GM19238 (cell line): ENCODE measurements around the gene SPSB3.

ENCODE experiments used
- DNase-seq: peaks from one replicate; pipeline ENCODE4 v3.0.0; 2011; ENCODE audit warnings: low spot score; ENCODE audit not compliant: insufficient read length

SPSB3 gene

DNA sequence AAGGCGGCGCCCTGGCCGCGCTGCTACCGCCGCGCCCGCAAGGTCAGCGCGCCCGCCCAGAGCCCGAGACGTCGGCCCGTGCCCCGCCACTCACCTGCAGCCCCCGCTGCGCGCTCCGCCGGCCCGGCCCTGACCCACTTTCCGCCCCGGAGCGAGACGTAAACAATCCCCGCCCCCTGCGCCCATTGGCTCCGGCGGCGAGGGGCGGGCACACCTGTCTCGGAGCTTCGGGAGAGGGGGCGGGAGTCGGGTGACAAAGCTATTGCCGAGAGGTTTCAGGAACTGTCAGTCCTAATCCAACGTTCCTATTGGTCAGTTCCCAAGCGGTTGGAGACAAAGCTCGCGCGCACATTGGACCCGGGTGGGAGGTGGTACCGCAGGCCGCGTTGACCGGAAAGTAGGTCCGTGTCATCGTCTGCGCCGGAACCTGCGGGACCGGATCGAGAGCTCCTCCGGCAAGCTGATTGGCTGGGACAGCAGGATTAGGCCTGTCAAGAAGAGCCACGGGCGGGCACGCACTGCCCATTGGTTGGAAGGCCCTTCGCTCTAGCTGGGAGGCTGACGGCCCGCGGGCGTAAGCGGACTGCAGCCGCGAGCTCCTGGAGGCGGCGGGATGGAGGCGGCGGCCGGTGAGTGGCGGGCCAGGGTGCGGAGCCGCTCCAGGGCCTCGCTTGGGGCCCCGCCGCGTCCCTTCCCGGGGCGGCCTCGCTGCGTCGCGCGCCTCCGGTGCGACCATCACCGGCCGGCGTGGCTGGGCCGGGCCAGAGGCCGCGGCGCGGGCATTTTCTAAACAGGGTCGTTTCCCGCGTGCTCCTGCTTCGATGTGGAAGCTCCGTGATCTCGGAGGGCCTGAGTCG is at the start of gene SPSB3, which contains the start of gene NUBP2:
SPSB3 (minus strand) TSS at position 164 of the 857 bp plus-strand sequence. CDS start 1,088 bp downstream, outside the sequence.
NUBP2 (plus strand) TSS at position 553 of the 857 bp plus-strand sequence; CDS start at position 614, 61 bp downstream.
- DNase-seq = peak; percentile 100

DNA sequence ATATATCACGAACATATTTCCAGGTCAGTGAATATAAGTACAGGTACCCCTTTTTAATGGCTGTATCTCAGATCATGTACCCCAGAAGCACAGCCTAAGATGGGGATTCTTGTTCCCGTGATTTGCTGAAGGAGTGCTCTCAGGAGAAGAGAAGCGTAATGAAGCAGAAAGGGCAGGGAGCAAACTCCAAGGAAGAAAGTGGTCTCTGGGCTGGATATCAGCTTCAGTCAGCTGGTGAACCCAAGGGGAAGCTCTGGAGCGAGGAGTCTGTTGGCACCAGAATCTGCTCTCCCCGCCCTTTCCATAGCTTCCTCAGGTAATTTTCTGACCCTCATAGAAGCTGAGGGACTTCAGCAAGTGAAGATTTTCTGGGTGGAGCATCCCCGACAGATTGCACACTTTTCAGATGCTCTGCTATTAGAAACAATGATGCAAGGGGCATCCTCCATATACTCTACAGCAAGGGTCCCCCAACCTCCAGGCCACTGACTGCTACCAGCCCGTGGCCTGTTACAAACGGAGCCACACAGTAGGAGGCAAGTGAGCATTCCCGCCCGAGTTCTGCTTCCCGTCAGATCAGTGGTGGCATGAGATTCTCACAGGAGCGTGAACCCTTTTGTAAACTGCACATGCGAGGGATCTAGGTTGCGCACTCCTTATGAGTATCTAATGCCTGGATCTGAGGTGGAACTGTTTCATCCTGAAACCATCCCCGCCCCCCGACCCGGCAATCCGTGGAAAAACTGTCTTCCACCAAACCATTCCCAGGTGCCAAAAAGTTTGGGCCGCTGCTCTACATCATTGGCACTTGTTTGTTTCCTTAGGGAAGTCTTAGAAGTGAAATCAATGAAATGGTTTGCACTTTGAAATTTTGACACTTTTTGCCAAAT is 49.1 kb upstream of the SPSB3 start:
- DNase-seq = no peak

DNA sequence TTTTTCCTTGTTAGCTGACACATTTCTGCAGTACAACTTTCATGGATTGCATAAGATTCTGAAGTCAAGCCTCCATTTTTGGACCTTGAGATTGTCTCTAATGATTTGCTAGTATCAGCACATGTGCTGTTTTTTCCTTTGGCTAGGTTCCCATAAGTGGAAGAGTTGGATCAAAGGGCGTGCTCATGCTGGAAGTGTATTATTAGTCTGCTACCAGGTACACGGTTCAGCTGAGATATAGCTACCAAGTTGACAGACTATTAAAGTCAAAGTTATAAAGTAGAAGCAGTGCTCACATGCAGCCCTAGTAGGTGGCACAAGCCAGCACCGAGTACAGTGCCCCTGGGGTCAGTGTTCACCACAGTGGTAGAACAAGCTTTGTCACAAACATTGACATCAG is 47.8 kb upstream of the SPSB3 start:
- no peak for DNase-seq

DNA sequence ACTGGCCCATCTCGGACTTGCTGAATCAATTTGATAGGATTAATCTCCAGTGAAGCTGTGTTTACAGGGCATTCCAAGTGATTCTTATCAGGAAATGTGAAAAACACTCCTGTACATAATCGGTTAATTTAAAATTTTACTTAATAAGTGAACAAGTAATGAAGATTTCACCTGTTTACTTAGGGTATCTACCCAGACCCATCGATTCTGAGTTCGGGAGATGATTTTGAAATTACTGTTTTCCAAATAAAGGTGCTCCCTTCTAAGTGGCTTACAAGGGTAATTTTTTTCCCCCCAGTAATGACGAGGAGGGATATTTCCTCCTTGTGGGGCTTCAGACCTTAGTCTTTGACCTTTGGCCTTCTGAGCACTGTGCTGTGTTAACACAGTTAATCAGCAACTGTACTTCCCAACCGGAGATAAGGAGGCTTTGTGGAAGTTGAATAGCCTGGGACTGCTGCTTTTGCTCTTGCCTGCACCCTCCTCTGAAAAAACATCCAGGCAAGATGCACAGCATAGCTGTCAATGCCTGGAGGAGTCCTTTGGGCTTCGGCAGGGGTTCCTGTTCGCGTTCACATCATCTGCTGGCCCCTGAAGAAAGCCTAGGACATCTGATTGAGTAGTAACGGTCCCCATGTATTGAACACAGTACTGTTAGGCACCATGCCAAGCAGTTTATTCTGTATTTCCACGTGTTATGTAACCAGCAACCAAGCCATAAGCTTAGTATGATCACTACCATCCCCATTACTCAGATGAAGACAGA is 46.5 kb upstream of the SPSB3 start:
- no peak for DNase-seq

DNA sequence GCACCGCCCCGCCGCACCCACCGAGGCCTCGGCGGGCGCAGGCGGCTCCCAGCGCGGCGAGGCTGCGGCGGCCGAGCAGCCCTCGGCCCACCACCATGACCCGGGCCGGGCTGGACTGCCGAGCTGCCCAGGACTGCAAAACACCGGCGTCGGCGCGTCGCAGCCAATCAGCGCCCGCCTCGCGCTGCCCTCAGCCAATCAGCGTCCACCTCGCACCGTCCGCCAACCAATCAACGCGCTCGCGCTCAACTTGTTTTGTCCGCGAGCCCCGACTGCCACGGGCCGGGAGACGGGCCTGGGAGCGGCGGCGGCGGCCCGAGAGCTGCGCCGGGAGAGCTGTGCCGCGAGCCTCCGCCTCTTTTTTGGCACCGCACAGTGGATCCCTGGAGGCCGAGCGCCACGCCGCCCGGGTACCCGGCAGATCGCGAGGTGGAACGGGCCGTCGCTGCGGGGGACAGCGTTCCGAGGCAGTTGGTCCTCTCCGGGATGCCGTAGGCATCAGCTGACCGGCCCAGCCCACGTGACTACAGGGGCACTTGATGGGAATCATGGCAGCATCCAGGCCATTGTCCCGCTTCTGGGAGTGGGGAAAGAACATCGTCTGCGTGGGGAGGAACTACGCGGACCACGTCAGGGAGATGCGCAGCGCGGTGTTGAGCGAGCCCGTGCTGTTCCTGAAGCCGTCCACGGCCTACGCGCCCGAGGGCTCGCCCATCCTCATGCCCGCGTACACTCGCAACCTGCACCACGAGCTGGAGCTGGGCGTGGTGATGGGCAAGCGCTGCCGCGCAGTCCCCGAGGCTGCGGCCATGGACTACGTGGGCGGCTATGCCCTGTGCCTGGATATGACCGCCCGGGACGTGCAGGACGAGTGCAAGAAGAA is 44.6 kb upstream of the SPSB3 start, which contains the start of the genes FAHD1 and HAGH:
FAHD1 (plus strand) TSS at position 516 of the 883 bp plus-strand sequence; CDS start at position 549, 33 bp downstream.
HAGH (minus strand) TSS at position 135 of the 883 bp plus-strand sequence; CDS start at position 97, 38 bp downstream.
- peak; percentile 99 for DNase-seq

DNA sequence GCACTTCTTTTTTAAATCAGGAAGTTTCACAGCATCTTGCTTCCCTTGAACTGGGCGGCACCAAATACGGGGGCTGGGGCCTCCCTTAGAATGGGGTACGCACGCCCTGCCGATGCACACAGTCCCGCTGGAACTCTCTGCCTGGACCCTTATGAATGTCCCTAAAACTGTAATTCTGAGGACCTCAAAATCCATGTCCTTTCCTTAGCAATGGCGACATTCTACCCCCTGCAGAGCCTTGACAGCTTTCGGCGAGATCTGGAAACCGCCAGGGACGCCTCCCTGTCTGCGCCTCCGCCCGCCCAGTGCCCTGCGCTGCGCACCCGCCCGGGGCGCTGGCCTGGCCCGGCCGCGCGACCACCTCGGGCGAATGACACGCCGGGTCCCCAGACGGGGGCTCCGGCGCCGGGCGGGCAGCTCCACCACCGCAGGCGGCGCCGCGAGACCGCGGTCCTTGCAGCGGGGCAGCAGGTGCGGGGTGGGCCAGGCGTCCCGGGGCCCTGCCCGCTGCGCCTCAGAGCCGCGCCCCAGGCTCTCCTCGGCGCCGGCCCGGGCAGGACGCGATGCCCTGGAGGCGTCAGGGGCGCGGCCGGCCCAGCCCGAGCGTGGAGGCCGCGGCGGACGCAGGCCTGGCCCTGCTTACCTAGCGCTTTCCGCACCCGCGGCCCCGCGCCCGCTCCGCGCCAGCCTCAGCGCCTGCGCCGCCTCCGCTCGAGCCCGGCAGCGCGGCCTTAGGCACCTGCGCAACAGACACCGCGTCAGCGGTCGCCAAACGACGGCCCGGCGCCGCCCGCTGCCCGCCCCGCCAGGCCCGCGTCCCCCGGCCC is 43.7 kb upstream of the SPSB3 start:
- peak; percentile 84 for DNase-seq

DNA sequence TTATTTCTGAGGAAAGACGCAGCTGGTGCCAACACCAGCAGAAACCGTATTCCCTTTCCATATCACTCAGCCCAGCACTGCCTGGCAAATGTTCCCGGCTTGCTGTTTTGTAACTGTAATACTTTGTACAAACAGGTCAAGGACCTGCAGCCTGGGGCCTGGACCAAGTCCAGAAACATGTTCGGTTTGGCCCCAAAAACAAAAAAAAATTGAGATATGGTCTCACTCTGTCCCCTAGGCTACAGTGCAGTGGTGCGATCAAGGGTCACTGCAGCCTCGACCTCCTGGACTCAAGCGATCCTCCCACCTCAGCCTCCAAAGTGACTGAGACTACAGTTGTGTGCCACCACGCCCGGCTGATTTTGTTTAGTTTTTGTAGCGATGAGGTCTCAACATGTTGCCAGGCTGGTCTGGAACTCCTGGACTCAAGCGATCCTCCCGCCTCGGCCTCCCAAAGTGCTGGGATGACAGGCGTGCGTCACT is 43.1 kb upstream of the SPSB3 start:
- no peak for DNase-seq

DNA sequence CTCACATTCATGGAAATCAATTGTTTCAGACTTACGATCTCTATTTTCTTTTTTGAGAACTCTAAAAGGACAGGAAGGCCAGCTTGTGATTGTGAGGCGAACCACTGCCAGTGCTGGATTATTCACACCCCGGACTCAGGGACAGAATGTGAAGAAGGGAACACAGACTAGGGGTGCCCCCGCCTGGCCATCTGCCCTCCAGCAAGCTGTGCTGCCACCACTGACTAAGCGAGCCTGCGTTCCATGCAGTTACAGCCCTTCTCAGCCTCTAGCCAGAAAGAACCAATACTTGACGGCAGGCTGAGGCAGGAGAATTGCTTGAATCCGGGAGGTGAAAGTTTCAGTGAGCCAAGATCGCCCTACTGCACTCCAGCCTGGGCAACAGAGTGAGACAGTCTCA is 41.5 kb upstream of the SPSB3 start:
- no peak for DNase-seq

DNA sequence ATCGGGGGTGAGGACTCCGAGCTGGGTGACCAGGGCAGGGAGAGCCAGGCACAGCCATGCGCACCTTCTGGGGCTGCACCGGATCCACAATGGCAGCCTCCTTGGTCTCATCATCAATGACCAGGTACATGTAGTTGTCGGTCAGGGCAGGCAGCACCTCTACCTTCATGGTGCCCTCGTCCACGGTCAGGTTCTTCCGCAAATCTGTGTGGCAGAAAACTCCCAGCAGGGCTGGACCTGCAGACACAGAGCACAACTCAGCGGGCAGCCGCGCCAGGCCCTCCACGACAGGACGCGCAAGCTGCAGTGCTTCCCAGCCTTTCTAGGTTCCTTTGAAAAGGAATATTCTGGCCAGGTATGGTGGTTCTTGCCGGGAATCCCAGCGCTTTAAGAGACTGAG is 40.4 kb upstream of the SPSB3 start:
- no peak for DNase-seq

DNA sequence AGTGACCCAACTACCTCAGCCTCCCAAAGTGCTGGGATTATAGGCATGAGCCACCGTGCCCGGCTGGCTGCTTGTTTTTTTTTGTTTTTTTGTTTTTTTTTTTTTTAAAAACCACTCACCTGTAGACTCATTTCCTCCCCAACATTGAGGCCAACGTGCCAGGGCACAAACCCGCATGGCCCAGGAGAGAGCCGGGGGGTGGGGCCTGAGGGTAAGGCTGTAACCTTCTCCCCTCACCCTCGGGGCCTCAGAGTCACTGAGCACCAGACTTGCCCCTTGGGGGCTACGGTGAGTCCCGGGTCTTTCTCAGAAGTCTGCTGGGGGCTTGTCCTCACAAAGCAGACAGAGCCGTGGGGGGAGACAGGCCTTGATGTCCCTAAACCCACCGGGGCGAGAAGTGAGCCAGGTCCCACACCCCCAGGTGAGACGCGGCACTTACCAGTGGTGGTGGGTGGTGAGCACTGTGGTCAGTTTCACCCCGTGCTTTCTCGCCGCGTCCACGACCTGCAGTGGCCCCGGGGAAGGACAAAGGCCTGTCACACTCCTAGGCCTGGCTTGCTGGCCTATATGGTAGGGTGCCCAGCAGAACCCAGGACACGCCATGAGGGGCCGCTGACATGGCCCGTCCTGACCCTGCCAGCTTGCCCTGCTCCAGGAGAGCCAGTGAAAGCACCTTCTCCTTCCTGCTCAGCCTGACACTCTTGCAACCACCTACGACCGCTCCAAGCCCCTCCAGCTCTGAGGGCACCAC is 39.7 kb upstream of the SPSB3 start:
- no peak for DNase-seq

DNA sequence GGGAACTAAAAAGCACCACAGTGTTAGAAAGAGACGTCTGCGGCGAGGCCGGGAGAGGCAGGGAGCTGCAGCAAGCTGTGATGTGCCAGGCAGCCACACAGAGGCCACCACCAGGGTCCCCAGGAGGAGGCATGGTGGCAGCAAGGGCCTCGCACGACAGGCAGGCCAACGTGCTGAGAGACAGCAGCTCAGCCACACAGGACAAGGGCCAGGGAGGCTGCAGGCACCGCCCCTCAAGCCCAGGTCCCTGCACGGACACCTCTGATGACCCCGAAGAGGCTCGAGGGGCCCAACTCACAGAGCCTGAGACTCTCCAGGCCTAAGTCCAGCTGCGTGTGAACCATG is 38.5 kb upstream of the SPSB3 start:
- DNase-seq = no peak

DNA sequence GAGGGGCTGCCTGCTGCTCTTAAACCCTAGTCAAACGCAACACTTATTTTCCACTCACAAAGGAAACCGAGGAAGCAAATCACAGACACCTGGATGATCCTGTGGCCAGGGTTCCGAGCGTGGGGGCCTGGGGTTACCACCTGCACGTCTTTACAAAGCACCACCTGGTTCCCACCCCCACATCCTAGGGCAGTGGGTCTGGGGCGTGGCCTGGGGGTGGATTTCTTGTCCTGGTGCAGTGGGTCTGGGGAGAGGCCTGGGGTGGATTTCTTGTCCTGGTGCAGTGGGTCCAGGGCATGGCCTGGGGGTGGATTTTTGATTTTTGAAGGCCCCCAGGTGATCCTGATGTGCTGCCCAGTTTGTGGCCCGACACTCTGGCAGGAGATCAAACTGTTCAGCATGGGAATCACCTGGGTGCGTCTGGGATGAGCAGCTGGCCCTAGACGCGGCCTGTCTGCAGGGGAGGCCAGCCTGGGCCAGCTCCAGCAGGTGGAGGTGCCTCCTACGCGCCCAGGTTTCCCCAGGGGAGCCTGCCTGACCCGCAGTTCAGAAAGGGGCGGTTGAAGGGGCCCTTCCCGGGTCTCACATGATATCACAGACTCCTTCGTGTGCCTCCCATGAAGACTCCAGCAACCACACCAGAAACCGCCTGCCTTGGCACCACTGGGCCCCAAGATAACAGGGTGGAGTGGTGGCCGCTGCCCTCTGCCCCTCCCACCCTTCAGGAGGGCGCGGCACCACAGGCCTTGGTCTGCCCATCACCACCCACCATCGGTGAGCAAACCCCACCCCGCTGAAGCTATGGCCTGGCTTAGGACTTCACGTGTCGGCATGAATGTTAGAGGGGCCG is 38.0 kb upstream of the SPSB3 start:
- no peak for DNase-seq

DNA sequence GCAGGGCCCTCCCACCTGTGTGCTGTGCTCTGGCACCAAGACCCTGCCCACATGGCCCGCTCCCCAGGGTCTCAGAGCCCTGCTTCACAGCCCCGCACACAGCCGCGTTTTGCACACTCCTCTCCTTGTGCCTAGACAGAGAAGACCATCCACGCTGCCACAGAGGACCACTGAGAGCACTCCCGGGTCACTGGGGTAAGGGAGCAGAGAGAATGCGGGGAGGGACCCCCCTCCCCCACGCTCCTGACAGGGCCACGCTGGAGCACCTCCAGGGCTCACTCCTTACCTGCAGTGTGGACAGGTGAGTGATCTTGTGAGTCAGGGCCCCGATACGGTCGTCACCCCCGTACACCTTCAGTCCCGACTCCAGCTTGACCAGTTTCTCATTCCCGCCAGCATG is 37.2 kb upstream of the SPSB3 start:
- DNase-seq = no peak

DNA sequence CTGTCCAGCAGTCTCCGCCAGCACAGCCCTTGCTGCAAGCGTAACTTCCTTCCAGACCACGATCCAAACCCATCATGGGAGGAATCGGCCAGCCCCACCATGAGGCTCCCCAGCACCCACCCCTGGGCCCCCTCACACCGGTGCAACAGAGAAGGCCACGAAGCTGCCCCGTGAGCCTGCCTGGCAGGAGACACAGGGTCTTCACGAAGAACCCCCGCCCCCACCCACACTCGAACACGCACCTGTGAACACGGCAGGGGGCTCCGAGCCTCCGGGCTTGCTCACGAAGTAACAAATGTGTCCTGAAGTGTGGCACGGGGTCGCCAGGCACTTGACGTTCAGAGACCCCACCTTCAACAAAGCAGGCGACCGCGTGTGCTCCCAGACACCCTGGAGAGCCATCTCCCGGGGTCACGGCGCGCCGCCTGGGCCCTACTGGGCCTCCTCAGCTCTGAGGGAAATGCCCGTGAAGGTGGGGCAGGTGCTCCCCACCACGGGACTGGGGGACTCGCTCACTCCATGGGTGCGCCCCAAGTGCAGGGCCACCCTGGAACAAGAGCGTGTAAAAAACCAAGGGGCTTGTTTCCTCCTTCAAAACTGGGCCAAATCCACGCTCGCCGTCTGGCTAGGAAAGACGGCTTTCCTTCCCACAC is 36.6 kb upstream of the SPSB3 start:
- DNase-seq = no peak

DNA sequence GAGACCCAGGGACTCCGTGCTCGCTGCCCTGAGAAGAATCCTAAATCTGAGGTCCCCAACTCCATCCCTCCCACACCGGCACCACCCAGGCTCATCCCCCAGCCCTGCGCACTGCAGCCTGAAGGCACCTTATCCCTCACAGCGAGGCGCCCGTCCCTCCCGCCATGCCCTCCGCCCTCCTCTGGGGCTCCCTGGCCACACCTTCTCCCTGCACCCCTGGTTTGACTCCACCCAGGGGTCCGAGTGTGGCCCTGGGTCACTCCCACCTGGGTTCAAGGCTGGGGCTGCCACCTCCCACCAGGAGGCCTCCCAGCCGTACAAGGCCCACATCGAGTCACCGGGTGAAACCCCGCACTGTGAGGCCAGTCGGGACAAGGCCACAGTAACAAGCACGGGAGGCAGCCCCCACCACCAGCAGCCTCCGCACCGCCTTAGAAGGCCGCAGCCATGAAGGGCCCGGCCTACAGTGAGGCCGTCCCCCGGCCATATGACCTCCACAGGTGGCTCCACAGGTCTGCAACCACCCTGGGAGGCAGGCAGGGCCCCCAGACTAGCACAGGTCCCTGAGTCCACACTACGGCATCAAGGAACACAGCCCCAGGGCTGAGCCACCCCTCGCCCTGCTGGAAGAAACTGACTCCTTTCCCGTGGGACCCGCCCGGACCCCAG is 36.0 kb upstream of the SPSB3 start:
- no peak for DNase-seq

DNA sequence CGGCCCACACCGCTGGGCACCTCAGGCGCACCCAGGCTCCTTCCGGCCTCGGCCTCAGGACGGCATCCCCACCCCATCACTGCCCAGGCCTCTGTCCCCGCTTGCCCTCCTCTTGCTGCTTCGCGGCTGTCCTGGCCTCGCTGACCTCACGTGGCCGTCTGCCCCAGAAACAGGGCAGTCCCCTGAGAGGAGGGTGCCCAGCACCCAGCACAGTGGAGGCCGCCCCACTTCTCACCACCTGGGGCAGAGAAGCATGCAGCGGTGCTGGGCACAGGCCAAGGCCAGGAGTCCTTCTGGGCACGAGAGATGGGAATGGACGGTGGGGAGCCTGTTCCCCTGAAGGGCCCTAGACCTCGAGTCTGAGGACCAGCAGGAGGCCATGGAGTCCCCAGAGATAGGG is 35.3 kb upstream of the SPSB3 start:
- no peak for DNase-seq

DNA sequence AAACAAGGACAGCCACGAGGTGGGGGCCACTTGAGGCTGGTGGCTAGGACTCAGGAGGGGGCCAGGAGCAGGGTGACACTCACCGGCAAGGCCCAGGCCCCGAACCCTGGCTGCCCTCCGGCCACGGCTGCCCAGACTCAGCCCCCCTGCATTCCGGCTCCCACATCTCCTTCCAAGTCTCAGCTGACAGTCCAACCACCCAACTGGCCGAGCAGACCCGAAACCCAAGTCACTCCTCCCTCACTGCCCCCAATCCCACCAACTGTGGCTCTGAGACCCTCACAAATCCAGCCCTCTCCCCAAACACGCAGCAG is 34.9 kb upstream of the SPSB3 start:
- DNase-seq = no peak
